ENCODE measurements around the gene CHADL.

DNA sequence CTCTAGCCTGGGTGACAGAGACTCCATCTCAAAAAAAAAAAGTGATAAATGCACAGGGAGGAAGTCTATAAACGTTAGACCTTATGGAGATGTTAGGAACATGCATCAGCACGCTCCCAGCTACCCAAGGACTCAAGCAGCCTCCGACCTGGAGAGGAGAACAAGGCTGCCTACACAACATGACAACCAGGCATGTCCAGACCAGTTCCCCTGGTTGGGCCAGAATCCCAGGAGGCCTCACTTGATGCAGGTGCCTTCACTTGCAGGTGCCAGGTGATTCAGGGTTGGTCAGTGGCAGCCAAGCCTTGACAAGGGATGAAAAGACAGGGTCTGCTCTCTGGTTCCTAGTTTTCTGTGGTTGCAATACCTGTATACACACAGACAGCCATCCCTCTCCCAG lies 39.3 kb upstream of the CHADL start:
- TF ChIP-seq POLR2AphosphoS5 (IDR thresholded peaks at IDR 0.05; ENCODE audit: low read depth, low read length) (no peak), POLR2A (IDR thresholded peaks at IDR 0.05; ENCODE audit: low read depth, low read length) (no peak)
